Measurements from ENCODE around the gene PCCA. TPM values are rescaled to one million over a fixed set of nuclear protein-coding genes. Genes with fewer than 3 reads are reported as not detected.

PCCA gene
- polyA plus RNA-seq, 12 donors: 24.3 to 41.6 (median 32.7) TPM; not detected in 1

DNA sequence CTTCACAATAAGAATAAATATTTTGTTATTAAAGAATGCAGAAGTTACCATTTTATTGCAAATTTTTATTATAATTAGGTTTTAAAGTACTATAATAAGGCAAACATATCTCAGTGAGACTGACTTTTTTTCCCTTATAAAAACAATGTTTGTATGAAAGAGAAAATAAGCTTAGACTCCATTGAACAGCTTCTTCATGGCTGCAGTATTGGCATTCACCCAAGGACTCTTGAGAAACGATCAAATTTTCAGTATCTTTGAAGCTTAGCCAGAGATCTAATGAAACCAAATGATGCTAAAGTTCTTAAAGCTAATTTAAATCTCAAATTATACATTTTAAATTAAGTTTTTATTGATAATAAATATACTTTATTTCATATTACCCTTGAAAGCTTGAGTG, 371.4 kb downstream of the PCCA start:
- no peak for DNase-seq

- no peak for DNase-seq
Observed at GRCh38 chr13:100460791-100461190, 371.9 kb downstream of the PCCA start.

DNA sequence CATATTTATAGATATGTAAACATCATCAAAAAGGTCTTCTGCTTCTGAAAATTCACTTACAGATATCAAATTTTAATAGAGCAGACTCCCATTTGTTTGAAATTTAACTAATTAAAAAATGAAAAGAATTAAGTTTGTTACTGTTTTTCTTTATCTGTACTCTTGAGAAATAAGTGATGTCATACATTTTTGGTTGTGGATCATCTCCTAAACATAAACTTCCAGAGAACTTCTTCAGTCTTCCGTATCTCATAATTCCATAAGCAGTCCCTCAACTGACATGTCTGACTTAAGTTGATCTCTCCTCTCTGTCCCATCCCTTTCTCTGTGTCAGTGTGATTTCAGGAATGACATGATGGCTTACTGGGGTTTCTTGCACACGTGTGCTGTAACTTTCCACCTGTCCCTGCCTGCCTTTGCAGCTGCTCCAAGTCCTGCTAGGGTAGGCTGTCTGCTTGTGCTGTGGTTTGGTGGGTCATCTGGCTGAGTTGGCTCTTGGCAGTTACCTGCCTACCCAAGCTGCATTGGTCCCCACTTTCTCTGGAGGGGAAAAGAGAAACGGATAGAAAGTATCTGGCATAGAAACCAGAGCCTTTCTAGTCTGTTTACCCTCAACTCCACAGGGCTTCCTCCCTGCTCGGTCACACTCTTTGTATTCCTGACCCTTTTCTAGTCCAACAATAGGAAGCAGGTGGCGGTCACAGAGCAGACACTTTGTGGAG, 372.6 kb downstream of the PCCA start:
- DNase-seq: no peak

DNA sequence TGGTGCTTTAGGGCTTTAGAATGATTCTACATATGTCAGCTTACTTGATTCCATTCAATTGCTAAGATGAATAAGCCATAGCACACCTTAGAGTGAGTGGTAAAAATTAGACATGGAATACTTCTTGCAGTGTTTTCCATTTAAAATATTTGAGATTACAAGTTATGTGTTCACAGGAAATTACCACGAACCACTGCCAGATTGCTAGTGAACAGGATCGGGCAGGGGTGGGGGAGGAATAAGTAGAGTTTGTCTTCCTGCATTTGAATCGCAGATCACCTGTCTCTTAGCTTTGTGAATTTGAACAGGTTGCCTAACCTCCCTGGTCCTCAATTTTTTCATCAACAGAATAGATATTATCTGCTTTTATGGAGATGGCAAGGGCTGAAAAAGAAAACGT, 375.1 kb downstream of the PCCA start:
- no peak for DNase-seq

- DNase-seq: no peak
Observed at GRCh38 chr13:100465558-100465957, 376.7 kb downstream of the PCCA start.

DNA sequence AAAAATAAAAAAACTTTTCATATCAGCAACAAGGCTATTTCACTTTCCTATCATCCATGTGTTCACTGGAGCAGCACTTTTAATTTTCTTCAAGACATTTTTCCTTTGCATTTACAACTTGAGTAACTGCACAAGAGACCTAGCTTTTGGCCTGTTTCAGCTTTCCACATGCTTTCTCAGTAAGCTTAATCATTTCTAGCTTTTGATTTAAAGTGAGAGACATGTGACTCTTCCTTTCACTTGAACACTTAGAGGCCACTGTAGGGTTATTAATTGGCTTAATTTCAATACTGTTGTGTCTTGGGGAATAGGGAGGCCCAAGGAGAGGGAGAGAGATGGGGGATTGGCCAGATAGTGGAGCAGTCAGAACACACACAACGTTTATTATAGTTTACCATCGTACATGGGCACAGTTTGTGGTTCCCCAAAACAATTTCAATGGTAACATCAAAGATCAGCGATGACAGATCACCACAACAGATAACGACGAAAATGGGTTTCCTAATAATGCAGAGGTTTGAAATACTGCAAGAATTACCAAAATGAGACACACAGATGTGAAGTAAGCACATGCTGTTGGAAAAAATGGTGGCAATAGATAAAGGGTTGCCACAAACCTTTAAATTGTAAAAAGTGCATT, 382.1 kb downstream of the PCCA start:
- DNase-seq: no peak

DNA sequence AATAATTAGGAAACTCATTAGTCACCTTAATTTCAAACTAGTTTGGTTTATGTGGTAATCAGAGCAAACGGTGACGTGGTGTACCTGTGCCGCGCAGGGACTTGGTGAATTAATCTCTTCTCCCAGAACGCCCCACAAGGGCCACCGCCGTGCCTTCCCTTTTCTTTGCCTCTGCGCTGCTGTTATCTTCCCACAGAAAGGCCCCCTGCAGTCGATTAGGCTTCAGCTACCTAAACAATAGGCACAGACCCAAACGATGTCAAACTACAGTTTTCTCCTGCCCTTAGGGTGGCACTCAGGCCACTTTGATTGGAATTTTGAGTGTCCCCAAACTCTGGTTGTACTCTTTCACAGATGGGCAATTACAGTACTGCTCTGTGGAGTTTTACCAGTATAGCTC, 384.2 kb downstream of the PCCA start:
- DNase-seq: no peak

DNA sequence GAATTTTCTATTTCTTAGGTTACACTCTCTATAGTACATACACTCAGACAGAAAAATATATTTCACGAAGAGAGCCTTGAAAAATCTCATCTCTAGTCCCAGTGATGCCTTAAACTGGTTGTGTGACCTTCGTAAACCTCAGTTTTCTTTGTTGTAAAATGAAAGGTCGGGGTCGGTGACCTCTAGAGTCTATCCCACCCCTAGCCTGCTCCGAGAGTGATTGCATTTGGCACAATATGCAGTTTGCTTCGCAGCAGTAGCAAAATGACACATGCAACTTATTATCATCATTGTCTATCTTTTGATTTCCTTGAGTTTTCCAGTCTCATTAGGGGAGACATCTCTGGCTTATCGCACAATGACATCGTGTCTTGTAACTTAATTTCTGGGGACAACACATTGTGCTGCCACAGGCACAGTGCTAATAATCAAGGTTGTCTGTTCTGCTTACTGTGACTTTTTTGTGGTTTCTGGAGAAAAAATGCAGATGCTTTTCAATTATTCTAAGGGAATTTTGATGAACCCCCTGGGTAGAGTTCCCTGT, 384.7 kb downstream of the PCCA start:
- no peak for DNase-seq

- no peak for DNase-seq
Observed at GRCh38 chr13:100476963-100477362, 388.1 kb downstream of the PCCA start.

DNA sequence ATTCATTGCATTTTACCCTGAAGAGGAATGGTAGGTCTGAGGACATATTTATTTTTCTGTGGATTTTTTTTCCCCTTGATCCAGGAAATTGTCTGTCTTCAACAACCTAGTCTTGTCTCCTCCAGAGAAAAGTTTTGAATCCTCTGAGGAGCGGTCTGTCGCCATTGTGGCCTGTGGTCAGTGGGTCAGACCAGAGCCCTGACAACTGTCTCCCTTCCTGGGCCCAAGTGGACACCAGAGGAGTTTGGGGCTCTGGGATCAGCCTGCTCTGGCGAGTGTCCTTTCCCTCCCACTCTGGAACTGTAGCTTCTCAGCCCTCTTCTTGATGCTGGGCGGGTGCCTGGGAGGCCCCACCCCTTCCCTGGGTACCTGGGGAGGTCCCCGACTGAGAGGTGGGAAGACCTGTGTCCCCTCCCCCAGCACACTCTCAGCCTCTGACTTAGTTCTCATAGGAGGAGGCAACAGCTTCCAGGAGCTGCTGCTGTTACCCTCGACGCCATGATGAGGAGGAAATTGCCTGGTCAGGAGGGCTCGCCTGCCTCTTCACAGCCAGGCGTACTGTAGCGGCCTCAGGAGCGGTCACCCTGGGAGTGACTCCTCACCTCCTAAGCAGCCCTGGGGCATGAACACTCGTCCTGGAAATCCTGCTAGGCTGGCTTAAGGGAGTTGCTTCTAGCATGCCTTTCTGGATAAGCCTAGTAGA, 389.4 kb downstream of the PCCA start:
- DNase-seq: no peak

DNA sequence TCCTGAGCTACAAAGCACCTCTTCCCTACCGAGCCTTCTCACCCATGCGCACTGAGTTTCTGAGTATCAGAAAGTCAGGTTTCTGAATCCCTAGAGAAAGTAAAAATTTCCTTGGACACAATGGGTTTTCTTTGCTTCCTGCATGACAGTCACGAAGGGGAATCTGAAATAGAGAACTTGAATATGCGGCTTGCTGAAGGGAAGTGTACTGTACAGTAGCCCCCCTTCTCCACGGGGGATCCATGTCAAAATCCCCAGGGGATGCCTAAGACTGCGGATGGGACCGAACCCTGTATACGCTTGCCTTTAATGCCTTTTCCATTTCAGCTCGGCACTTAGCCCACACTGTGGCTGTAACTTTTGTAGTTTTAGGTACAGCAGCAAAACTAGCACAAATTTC, 391.8 kb downstream of the PCCA start:
- no peak for DNase-seq

GRCh38 chr13:100483139-100483538, 394.2 kb downstream of the PCCA start:
- no peak for DNase-seq

DNA sequence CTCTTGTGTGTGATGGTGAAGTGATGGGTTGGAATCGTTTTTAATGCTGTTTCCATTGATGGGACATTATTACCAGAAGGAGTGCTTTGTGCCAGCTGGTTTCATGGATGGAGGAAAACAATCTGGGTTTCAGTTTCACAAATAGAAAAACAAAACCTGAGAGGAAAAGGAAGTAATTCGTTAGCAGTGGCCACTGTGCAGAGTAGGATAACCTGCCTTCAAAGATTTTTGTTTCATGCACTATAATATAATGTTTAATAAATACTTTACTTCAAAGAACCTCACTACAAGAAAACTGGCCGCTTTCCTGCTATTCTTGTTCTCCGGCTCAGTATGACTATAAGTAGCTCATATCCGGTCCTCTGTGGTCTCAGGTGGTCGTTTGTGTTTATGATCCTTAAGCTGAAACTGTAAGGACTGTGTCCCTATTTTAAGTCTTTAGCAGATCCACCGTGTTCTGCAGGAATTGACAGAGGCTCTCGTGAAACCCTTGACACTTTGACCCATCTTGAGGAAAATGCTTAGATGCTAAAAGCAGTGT, 395.0 kb downstream of the PCCA start:
- DNase-seq: no peak

GRCh38 chr13:100484702-100485101, 395.8 kb downstream of the PCCA start:
- no peak for DNase-seq

DNA sequence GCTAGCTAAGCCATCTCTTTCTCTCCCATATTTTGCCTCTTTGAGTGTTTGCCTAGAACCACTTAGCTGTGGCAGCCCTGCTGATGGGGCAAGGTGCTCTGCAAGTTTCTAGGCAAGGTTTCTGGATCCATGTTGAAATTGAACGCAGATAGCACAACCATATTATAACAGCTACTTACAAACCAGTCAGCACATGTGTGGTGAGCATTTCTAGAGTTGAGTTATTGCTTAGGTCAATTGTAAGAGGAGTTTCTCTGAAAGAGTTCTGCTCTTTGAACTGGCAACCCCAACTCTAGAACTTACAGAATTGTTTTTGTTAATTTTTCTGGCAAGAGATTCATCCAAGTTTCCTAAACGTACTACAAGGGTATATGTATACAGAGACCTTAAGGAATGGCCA, 396.4 kb downstream of the PCCA start:
- DNase-seq: no peak

GRCh38 chr13:100490692-100491091, 401.8 kb downstream of the PCCA start:
- no peak for DNase-seq

DNA sequence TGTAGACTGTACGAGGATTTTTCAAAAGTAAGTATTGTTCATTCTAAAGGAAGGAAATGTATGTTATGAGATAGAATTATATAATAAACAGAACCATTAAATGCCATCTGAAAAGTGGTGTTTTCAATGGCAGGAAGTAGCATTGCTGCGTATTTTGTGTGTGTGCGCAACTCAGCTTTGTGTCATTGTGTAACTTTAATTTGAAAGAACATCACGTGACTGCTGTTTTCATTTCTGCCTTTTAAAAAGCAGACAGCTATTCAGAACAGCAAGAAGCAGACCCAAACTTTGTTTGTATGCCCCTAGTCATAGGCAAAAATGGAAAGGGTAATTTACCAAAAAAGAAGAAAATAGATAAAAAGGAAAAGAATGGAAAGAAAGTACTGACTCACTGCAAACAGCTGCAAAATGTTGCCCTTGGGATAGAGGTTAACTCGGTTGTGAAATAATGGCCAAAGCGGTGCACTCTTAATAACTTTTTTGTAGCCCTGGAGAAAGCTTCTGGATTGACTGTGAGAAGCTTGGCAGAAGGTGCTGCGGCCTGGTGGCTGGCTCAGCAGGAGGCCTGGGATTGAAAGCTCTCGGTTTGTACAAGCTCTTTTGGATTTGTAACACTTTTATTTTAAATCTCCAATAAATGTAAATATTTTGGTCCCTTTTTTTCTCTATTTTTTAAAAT, 402.4 kb downstream of the PCCA start:
- DNase-seq: no peak

GRCh38 chr13:100493418-100493817, 404.5 kb downstream of the PCCA start:
- DNase-seq: no peak

DNA sequence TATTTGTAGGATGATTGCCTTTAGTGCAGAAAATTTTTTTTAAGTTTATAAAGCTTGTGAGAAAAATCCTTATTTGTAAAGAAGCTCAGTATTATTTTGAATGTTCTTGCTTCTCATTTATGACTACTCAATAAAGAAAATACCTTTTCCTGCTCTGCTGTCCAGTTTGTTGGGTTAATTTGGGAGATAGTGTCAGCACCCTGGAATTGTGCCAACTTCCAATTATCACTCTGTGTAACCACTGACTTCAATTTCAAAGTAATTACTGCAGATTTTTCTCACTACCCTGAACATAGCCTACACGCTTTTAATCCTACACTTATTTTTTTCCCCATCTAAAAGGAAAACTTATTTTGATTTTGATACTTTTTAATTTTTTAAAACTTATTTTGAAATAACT, 406.6 kb downstream of the PCCA start:
- DNase-seq: no peak

DNA sequence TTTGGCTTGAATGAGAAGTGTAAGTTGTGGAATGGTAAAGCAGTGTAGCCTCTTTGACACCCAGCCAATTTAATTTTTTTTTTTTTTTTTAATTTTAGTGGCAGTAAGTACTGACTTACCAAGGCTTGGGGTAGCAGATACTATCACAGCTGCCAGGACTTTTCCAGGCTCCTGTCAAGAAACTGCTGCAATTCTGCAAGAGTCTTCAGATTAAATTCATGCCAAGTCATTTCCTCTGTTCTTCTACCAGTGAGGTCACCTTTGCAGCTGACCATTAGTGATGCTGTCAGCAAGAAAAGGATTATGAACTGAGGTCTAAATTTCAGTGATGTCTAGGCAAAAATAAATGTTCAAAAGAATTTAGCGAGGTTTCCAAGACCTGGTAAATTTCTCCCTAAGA, 408.5 kb downstream of the PCCA start:
- DNase-seq: no peak

GRCh38 chr13:100502446-100502845, 413.6 kb downstream of the PCCA start:
- no peak for DNase-seq

DNA sequence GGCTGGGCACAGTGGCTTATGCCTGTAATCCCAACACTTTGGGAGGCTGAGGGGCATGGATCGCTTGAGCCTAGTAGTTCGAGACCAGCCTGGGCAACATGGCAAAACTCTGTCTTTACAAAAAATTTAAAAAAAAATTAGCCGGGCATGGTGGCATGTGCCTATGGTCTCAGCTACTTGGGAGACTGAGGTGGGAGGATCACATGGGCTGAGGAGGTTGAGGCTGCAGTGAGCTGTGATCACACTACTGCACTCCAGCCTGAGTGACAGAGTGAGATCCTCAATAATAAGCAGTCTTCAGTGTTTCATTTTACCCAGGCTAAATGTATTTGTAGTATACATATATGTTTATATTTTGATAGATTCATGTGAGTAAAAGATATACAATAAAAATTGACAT, 414.7 kb downstream of the PCCA start:
- DNase-seq: no peak
